SH-SY5Y (cell line): Measurements from ENCODE around the gene NTM.

ENCODE experiments used
- GATA2 ChIP-seq: IDR thresholded peaks from 2 replicates; pipeline ENCODE4 v1.6.1; 2011; ENCODE audit warnings: mild to moderate bottlenecking, low read depth, low read length
- GATA3 ChIP-seq: IDR thresholded peaks from 2 replicates; pipeline ENCODE4 v1.6.1; 2011; ENCODE audit warnings: low read depth, mild to moderate bottlenecking, low read length, moderate library complexity

GRCh38 chr11:132244846-132245245 is 874.4 kb downstream of the NTM start:
- TF ChIP-seq GATA2 = no peak
- TF ChIP-seq GATA3 = no peak
